Smooth muscle cell (in vitro differentiated cells): Measurements from ENCODE around the gene RAPGEF4. TPM values are rescaled to one million over a fixed set of nuclear protein-coding genes. Genes with fewer than 3 reads are reported as not detected.

Source experiments
- DNase-seq: peaks from one replicate; lab custom pipeline; 2025; ENCODE audit not compliant: unreplicated experiment; lab: John Stamatoyannopoulos, UW
- H2AFZ ChIP-seq: fragments of 200-600 bp; sonication (generic); 2 replicates; pipeline ENCODE4 v1.6.0; 2016; ENCODE audit warnings: antibody characterized with exemption, low read depth, mild to moderate bottlenecking
- H3F3A ChIP-seq: fragments of 200-600 bp; sonication (generic); 2 replicates; pipeline ENCODE4 v1.6.0; 2017; ENCODE audit warnings: antibody characterized with exemption, low read depth
- H3K27ac ChIP-seq: fragments of 200-600 bp; sonication (generic); 2 replicates; pipeline ENCODE4 v1.5.1; 2016; ENCODE audit warnings: low read depth, mild to moderate bottlenecking
- H3K27me3 ChIP-seq: fragments of 200-600 bp; sonication (generic); 2 replicates; pipeline ENCODE4 v1.6.1; 2016; ENCODE audit warnings: low read depth, mild to moderate bottlenecking
- H3K36me3 ChIP-seq: fragments of 200-600 bp; sonication (generic); 2 replicates; pipeline ENCODE4 v1.5.1; 2016; ENCODE audit warnings: low read depth
- H3K4me1 ChIP-seq: fragments of 200-600 bp; sonication (generic); 2 replicates; pipeline ENCODE4 v1.5.1; 2016; ENCODE audit warnings: low read depth
- H3K4me2 ChIP-seq: fragments of 200-600 bp; sonication (generic); 2 replicates; pipeline ENCODE4 v1.6.0; 2016; ENCODE audit warnings: mild to moderate bottlenecking
- H3K4me3 ChIP-seq: fragments of 200-600 bp; sonication (generic); 2 replicates; pipeline ENCODE4 v1.5.1; 2016; ENCODE audit warnings: mild to moderate bottlenecking
- H3K79me2 ChIP-seq: fragments of 200-600 bp; sonication (generic); 2 replicates; pipeline ENCODE4 v1.6.0; 2016; ENCODE audit warnings: low read depth, mild to moderate bottlenecking
- H3K9ac ChIP-seq: fragments of 200-600 bp; sonication (generic); 2 replicates; pipeline ENCODE4 v1.6.0; 2016; ENCODE audit warnings: low read depth
- H3K9me3 ChIP-seq: fragments of 200-600 bp; sonication (generic); replicated peaks from 2 replicates; pipeline ENCODE4 v1.5.1; 2016; ENCODE audit warnings: low read depth
- H4K20me1 ChIP-seq: fragments of 200-600 bp; sonication (generic); 2 replicates; pipeline ENCODE4 v1.6.0; 2016; ENCODE audit warnings: low read depth
- WGBS: methylation state at CpG from one replicate; pipeline ENCODE4 v1.1.7; 2016; ENCODE audit warnings: low lambda C conversion rate; 5-methylcytosine and 5-hydroxymethylcytosine counted together
- polyA plus RNA-seq: library from polyadenylated mRNA; unstranded; fragments of >200 nt; fragmentation: Nextera tagmentation; extraction: Ambion mirVana; gene quantifications from 2 replicates; pipeline ENCODE4 v1.2.1, GENCODE V29; 2016
- total RNA-seq: library from RNA; depleted of rRNA; stranded (reverse); fragments of >200 nt; gene quantifications from 2 replicates; pipeline ENCODE4 v1.2.3, GENCODE V29; 2014
- TF ChIP-seq, protein P1 (sequence below): fragments of 200-600 bp; sonication (generic); IDR thresholded peaks from 2 replicates; pipeline ENCODE4 v1.5.1; 2017; ENCODE audit warnings: borderline replicate concordance, mild to moderate bottlenecking, antibody characterized with exemption; ENCODE audit not compliant: insufficient read depth, poor library complexity, severe bottlenecking

The RAPGEF4 gene
- total and polyA plus RNA-seq, 2 experiments from 2014 or later, result 0.35 to 2.7 TPM

DNA sequence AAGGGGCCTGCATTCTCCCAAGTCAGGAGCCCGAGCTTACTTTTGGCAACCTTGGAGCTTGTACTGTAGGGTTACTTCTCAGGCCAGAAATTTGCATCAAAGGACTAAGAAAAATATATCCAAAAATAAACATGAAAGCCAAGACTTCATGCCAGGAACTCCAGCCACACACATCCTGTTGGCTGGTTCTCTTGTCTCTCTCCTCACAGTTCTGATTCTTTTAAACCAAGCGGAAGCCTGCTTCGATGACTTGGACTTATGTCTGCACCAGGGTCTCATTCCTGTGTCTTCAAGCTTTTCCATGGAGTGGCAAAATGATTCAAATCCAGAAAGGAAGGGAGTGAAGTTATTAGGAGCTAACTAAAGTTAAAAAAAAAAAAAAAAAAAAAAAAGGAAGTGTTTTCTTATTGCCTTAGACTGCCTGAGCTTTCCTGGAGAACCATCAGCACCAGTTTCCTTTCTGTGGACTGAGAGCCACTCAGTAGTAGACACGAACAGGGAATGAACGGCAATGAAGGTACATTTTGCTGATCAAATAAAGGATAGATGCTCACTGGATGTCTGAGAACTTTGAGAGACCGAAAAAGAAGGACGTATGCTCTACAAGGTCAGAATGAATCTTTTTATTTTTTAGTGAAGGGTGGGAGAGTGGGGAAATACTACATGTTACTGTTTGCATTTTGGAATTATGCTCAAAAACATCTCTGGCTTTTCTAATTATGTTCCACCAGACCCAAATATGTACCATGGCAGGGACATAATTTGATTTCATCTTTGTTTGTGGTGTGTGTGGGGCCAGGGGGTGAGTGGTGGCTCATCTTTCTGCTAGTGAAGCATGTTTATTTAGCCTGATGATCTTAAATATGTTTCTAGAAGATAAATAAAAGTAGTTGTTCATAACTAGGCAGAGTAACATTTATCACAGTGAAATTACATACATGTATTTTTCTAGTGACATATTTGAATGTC lies 86.0 kb downstream of the RAPGEF4 start:
- H3K9me3 ChIP-seq, result no peaks in the 10 kb centered on the region
- no peak overlapping the region for H2AFZ ChIP-seq
- no peaks in the 10 kb centered on the region for H3K27me3 ChIP-seq
- H4K20me1 ChIP-seq, result no peaks in the 10 kb centered on the region
- H3K27ac ChIP-seq, result no peak overlapping the region
- no peak overlapping the region for H3K4me3 ChIP-seq
- H3K36me3 ChIP-seq, result no peaks in the 10 kb centered on the region
- H3F3A ChIP-seq, result no peaks in the 10 kb centered on the region
- no peak for DNase-seq
- H3K4me2 ChIP-seq, result no peak overlapping the region
- no peaks in the 10 kb centered on the region for H3K4me1 ChIP-seq
- 95% methylated on average over 7 of the region's 7 CpGs for WGBS
- TF ChIP-seq, protein P1, sequence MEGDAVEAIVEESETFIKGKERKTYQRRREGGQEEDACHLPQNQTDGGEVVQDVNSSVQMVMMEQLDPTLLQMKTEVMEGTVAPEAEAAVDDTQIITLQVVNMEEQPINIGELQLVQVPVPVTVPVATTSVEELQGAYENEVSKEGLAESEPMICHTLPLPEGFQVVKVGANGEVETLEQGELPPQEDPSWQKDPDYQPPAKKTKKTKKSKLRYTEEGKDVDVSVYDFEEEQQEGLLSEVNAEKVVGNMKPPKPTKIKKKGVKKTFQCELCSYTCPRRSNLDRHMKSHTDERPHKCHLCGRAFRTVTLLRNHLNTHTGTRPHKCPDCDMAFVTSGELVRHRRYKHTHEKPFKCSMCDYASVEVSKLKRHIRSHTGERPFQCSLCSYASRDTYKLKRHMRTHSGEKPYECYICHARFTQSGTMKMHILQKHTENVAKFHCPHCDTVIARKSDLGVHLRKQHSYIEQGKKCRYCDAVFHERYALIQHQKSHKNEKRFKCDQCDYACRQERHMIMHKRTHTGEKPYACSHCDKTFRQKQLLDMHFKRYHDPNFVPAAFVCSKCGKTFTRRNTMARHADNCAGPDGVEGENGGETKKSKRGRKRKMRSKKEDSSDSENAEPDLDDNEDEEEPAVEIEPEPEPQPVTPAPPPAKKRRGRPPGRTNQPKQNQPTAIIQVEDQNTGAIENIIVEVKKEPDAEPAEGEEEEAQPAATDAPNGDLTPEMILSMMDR, result no peak
- H3K79me2 ChIP-seq, result no peaks in the 10 kb centered on the region
- H3K9ac ChIP-seq, result no peak overlapping the region

DNA sequence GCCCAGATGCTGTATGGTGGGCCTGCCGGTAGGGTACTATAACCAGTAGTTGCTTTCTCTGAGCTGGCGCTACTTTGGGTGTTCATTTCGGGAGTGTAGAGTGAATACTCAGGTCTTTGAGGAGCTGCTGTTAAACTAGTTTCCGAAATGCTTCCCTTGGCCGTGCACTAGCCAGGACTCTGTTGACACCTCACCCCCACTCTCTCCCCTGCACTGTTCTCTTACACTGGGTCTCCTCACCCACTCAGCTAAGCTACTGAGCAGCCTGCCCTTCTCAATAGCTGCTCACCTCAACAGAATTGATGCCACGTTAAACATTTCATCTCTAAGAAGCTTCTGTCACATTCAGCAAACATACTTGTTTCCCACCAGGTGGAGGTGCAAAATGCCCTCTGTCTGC lies 86.9 kb downstream of the RAPGEF4 start:
- H3K27ac ChIP-seq, result peak overlapping the region; percentile 52
- H3F3A ChIP-seq, result no peaks in the 10 kb centered on the region
- no peaks in the 10 kb centered on the region for H3K36me3 ChIP-seq
- no peak overlapping the region for H3K4me3 ChIP-seq
- H3K4me2 ChIP-seq, result no peak overlapping the region
- H4K20me1 ChIP-seq, result no peaks in the 10 kb centered on the region
- DNase-seq, result no peak
- H3K4me1 ChIP-seq, result no peaks in the 10 kb centered on the region
- WGBS, result 93% methylated on average over 6 of the region's 6 CpGs
- H2AFZ ChIP-seq, result no peak overlapping the region
- H3K79me2 ChIP-seq, result no peaks in the 10 kb centered on the region
- no peak overlapping the region for H3K9ac ChIP-seq
- no peaks in the 10 kb centered on the region for H3K27me3 ChIP-seq
- TF ChIP-seq, protein P1, result no peak
- H3K9me3 ChIP-seq, result no peaks in the 10 kb centered on the region

- Histone ChIP-seq H2AFZ (no peak overlapping the region), H3K9me3 (no peaks in the 10 kb centered on the region), H3K27me3 (no peaks in the 10 kb centered on the region), H4K20me1 (no peaks in the 10 kb centered on the region), H3K36me3 (no peaks in the 10 kb centered on the region), H3K4me2 (no peak overlapping the region), H3K79me2 (no peaks in the 10 kb centered on the region), H3K4me3 (no peak overlapping the region), H3F3A (no peaks in the 10 kb centered on the region), H3K4me1 (no peaks in the 10 kb centered on the region), H3K9ac (no peak overlapping the region), H3K27ac (peak overlapping the region; percentile 52)
- no peak for DNase-seq
- 50% methylated on average over 7 of the region's 7 CpGs for WGBS
- TF ChIP-seq, protein P1, result no peak
Observed at GRCh38 chr2:172823261-172823850, 87.7 kb downstream of the RAPGEF4 start.
